ENCODE measurements around the gene REXO4.

Gene REXO4

DNA sequence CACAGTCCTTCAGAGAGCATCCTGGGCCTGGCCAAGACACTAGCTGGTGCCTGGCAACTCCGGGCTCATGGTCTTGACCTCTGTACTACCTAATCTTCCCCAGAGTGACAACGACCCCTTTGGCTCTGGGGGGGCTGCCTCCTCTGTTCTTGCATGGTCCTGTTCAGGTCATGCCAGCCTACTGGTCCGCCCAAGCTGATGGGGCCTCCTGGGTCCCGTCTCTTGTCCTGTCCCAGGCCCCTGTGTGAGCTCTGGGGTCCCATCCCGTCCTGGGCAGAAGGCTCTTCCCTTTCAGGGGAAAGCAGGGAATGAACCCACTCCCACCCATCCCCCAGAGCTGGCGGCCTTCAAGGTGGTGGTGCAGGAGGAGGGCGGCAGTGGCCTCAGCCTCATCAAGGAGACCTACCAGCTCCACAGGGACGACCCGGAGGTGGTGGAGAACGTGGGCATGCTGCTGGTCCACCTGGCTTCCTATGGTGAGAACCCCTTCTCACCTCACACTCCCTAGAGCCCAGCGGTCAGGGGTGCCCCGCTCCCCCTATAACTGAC is 13.3 kb downstream of the REXO4 start:
- TF ChIP-seq CTCF (IDR thresholded peaks at IDR 0.05; ENCODE audit: insufficient read depth, missing control alignments), result no peak

DNA sequence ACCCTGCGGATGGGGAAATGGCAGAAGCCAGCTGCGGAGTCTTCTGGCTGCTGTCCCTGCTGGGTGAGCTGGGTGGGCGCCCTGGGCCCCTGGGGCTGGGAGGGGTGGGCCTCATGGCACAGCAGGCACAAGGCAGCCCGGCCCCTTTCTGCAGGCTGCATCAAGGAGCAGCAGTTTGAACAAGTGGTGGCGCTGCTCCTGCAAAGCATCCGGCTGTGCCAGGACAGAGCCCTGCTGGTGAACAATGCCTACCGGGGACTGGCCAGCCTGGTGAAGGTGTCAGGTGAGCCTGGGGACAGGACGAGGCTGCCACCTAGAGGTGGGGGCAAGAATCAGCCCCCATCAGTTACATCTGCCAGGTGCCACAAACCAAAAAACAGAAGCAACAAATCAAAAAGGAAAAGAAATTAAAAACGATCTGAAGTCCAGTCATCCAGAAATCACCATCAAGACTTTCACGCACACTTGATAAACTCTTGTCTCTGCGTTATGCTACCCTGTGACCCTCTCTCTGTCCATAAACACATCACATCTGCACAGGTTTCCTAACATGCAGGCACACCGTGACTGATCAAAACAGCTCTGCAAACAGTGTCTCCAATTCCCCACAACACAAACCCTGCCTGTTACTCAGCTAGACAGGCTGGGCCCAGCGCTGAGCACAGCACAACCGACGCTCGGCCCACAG is 13.9 kb downstream of the REXO4 start:
- TF ChIP-seq CTCF (IDR thresholded peaks at IDR 0.05; ENCODE audit: insufficient read depth, missing control alignments), result peak; percentile 33
- peak; percentile 25 for DNase-seq (ENCODE audit: insufficient read length, low spot score)
- no peak for FAIRE-seq

More for the DNA sequence above, 13.3 kb downstream of the REXO4 start:
- FAIRE-seq, result no peak
- DNase-seq (ENCODE audit: insufficient read length, low spot score), result peak; percentile 6

GRCh38 chr9:133402689-133403088 is 15.1 kb downstream of the REXO4 start:
- DNase-seq (ENCODE audit: insufficient read length, low spot score) (peak; percentile 6), FAIRE-seq (no peak)
- TF ChIP-seq CTCF (IDR thresholded peaks at IDR 0.05; ENCODE audit: insufficient read depth, missing control alignments), result no peak

DNA sequence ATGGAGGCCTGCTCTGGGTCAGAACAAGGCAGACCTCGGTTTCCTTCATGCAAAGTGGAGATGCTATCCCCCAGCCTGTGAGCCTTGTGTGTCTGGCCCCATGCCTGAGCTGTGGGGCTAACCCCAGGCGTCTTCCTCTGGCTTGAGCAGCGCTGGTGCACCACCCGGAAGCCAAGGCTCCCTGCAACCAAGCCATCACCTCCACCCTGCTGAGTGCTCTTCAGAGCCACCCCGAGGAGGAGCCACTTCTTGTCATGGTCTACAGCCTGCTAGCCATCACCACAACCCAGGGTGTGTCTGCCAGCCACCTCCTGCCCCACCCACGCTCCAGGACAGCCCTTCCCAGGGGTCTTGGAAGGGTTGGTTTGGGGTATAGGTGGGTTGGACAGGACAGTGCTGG is 16.2 kb downstream of the REXO4 start:
- no peak for FAIRE-seq
- no peak for TF ChIP-seq CTCF (IDR thresholded peaks at IDR 0.05; ENCODE audit: insufficient read depth, missing control alignments)

GRCh38 chr9:133400292-133400691 is 17.5 kb downstream of the REXO4 start:
- TF ChIP-seq CTCF (IDR thresholded peaks at IDR 0.05; ENCODE audit: insufficient read depth, missing control alignments), result no peak
- no peak for FAIRE-seq
- DNase-seq (ENCODE audit: insufficient read length, low spot score), result peak; percentile 4

More for the DNA sequence above, 16.2 kb downstream of the REXO4 start:
- DNase-seq (ENCODE audit: insufficient read length, low spot score), result peak; percentile 18

DNA sequence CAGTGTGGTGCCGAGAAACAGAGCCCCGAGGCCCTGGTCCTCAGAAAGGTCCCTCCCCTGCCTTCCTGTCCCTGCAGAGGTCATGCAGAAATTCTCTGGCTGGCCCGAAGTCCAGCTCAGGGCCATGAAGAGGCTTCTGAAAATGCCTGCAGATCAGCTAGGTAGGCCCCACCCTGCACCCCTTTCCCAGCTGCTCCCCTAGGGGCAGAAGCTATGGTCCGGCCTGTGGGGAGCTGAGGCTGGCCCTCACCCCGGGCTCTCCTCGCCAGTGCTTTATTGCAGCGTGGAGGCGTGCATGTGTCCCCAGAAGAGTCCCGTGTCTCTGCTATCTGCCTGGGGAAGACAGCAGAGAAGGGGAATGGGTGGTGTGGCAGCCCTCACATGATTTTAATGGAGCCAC is 19.9 kb downstream of the REXO4 start:
- DNase-seq (ENCODE audit: insufficient read length, low spot score) (no peak), FAIRE-seq (no peak)
- TF ChIP-seq CTCF (IDR thresholded peaks at IDR 0.05; ENCODE audit: insufficient read depth, missing control alignments), result no peak

GRCh38 chr9:133397370-133397769 is 20.4 kb downstream of the REXO4 start:
- TF ChIP-seq CTCF (IDR thresholded peaks at IDR 0.05; ENCODE audit: insufficient read depth, missing control alignments), result no peak
- DNase-seq (ENCODE audit: insufficient read length, low spot score), result peak; percentile 2
- FAIRE-seq, result no peak
